ENCODE measurements around the gene ST8SIA2. TPM values are rescaled to one million over a fixed set of nuclear protein-coding genes. Genes with fewer than 3 reads are reported as not detected.

The ST8SIA2 gene
- total and polyA plus RNA-seq, 2 donors = 0.06 to 2.2 TPM

DNA sequence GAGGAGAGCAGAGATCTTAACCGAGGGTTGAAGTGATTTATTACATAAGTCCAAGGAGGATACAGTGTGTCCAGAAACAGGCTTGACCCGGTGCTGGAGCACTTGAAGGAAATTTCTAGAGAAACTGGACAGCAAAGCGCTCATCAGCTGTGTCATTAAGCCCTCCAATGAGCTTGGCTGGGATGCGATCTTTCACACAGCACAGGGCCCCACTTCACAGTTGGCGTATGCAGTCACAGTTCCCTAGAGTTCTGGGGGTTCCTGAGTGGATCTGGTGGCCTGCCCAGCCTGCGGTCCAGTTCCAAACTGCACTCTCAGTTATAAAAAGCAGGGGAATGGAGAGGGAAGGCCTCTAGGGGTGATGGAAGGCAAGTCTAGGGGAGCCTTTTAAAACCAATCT lies 13.6 kb downstream of the ST8SIA2 start:
- WGBS = 75% methylated on average over 6 of the region's 6 CpGs
- no peak overlapping the region for H3K4me3 ChIP-seq (ENCODE audit: low read depth, low read length)
- no peaks in the 10 kb centered on the region for H3K36me3 ChIP-seq (ENCODE audit: insufficient read depth)
- no peak for DNase-seq (ENCODE audit: extremely low spot score)
- no peaks in the 10 kb centered on the region for H3K4me1 ChIP-seq (ENCODE audit: insufficient read depth)
- no peak overlapping the region for H3K27ac ChIP-seq (ENCODE audit: low read depth)

GRCh38 chr15:92407916-92408315 lies 14.2 kb downstream of the ST8SIA2 start:
- no peaks in the 10 kb centered on the region for H3K4me1 ChIP-seq (ENCODE audit: insufficient read depth)
- no peak overlapping the region for H3K4me3 ChIP-seq (ENCODE audit: low read depth, low read length)
- no peaks in the 10 kb centered on the region for H3K36me3 ChIP-seq (ENCODE audit: insufficient read depth)
- DNase-seq (ENCODE audit: extremely low spot score) = no peak
- no peak overlapping the region for H3K27ac ChIP-seq (ENCODE audit: low read depth)
- WGBS = 54% methylated on average over 5 of the region's 5 CpGs

DNA sequence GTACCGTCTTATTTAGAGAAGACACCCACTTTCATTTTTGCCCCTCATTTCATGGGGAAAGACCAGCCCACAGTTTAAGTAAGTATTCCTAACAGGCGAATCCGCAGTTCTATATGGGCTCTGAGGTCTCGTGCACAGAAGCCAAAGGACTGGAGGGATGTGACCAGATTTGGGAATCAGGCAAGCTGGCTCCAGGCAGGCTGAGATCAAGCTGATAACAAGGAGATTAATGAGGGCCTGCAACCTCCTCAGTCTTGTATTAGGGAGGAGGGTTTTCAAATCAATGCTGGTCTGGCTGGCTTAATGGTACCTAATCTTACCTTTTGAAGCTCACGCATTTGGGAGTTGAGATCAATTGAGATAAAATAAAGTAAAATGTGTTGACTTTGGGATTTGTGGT lies 15.3 kb downstream of the ST8SIA2 start:
- no peak for DNase-seq (ENCODE audit: extremely low spot score)
- H3K36me3 ChIP-seq (ENCODE audit: insufficient read depth) = no peaks in the 10 kb centered on the region
- WGBS = 75% methylated on average over 5 of the region's 5 CpGs
- H3K4me3 ChIP-seq (ENCODE audit: low read depth, low read length) = no peak overlapping the region
- H3K4me1 ChIP-seq (ENCODE audit: insufficient read depth) = no peaks in the 10 kb centered on the region
- no peak overlapping the region for H3K27ac ChIP-seq (ENCODE audit: low read depth)

GRCh38 chr15:92409521-92409920 lies 15.8 kb downstream of the ST8SIA2 start:
- Histone ChIP-seq H3K27ac (ENCODE audit: low read depth) (no peak overlapping the region), H3K4me3 (ENCODE audit: low read depth, low read length) (no peak overlapping the region), H3K36me3 (ENCODE audit: insufficient read depth) (no peaks in the 10 kb centered on the region), H3K4me1 (ENCODE audit: insufficient read depth) (no peaks in the 10 kb centered on the region)
- WGBS = 75% methylated on average over 8 of the region's 8 CpGs
- DNase-seq (ENCODE audit: extremely low spot score) = no peak

GRCh38 chr15:92410537-92410936 lies 16.9 kb downstream of the ST8SIA2 start:
- Histone ChIP-seq H3K4me1 (ENCODE audit: insufficient read depth) (no peaks in the 10 kb centered on the region), H3K4me3 (ENCODE audit: low read depth, low read length) (no peak overlapping the region), H3K27ac (ENCODE audit: low read depth) (no peak overlapping the region), H3K36me3 (ENCODE audit: insufficient read depth) (no peaks in the 10 kb centered on the region)
- WGBS = 85% methylated on average over 6 of the region's 6 CpGs
- no peak for DNase-seq (ENCODE audit: extremely low spot score)

GRCh38 chr15:92411256-92411655 lies 17.6 kb downstream of the ST8SIA2 start:
- 88% methylated on average over 5 of the region's 5 CpGs for WGBS
- Histone ChIP-seq H3K27ac (ENCODE audit: low read depth) (no peak overlapping the region), H3K4me1 (ENCODE audit: insufficient read depth) (no peaks in the 10 kb centered on the region), H3K4me3 (ENCODE audit: low read depth, low read length) (no peak overlapping the region), H3K36me3 (ENCODE audit: insufficient read depth) (no peaks in the 10 kb centered on the region)
- DNase-seq (ENCODE audit: extremely low spot score) = no peak

DNA sequence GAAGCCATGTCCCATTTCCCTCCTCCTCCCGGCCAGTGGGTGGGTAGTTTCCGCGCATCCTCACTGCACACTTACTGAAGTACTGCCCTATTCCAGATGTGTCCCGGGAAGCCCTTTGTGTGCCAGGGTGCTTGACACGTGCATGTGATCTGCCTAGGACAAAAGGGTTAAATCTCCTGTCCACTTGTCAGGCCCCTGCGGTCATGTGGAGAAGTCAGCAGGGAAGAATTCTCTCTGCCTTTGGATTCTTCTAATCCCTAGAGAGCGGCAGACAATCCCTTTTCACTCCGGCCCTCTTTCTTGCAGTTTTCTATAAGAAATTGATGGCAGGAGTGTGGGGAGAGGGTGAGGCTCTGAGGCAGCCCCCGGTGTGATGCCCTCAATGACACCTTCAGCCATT lies 19.8 kb downstream of the ST8SIA2 start:
- Histone ChIP-seq H3K4me3 (ENCODE audit: low read depth, low read length) (no peak overlapping the region), H3K27ac (ENCODE audit: low read depth) (no peak overlapping the region), H3K4me1 (ENCODE audit: insufficient read depth) (no peaks in the 10 kb centered on the region), H3K36me3 (ENCODE audit: insufficient read depth) (no peaks in the 10 kb centered on the region)
- DNase-seq (ENCODE audit: extremely low spot score) = no peak
- WGBS = 49% methylated on average over 9 of the region's 9 CpGs

- Histone ChIP-seq H3K4me3 (ENCODE audit: low read depth, low read length) (no peak overlapping the region), H3K4me1 (ENCODE audit: insufficient read depth) (no peaks in the 10 kb centered on the region), H3K36me3 (ENCODE audit: insufficient read depth) (no peaks in the 10 kb centered on the region), H3K27ac (ENCODE audit: low read depth) (no peak overlapping the region)
- WGBS = 57% methylated on average over 9 of the region's 9 CpGs
- DNase-seq (ENCODE audit: extremely low spot score) = no peak
These were observed 22.1 kb downstream of the ST8SIA2 start for GRCh38 chr15:92415639-92416297.

GRCh38 chr15:92416557-92416956 lies 22.9 kb downstream of the ST8SIA2 start:
- Histone ChIP-seq H3K4me3 (ENCODE audit: low read depth, low read length) (no peak overlapping the region), H3K36me3 (ENCODE audit: insufficient read depth) (no peaks in the 10 kb centered on the region), H3K27ac (ENCODE audit: low read depth) (no peak overlapping the region), H3K4me1 (ENCODE audit: insufficient read depth) (no peaks in the 10 kb centered on the region)
- DNase-seq (ENCODE audit: extremely low spot score) = no peak
- WGBS = 83% methylated on average over 12 of the region's 12 CpGs

DNA sequence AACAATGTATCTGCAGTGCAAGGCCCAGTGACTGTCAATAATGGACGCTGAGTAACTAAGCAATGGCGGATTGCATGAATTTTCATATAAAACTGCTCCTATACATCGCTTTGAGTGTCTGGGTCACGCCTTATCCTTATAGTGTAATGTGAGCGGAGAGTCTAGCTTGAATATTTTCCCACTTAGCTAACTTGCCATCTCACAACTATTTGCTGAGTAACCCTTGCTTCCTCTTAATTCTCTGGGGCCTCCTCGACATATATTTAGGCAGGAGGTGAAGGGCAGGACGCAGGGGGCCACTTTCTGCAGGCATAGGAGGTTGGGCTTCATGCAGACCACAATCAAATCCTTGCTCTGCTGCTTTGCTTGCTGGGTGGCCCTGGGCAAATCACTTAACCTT lies 24.0 kb downstream of the ST8SIA2 start:
- Histone ChIP-seq H3K36me3 (ENCODE audit: insufficient read depth) (no peaks in the 10 kb centered on the region), H3K4me3 (ENCODE audit: low read depth, low read length) (no peak overlapping the region), H3K4me1 (ENCODE audit: insufficient read depth) (no peaks in the 10 kb centered on the region), H3K27ac (ENCODE audit: low read depth) (no peak overlapping the region)
- WGBS = 87% methylated on average over 7 of the region's 7 CpGs
- no peak for DNase-seq (ENCODE audit: extremely low spot score)

GRCh38 chr15:92418864-92419263 lies 25.2 kb downstream of the ST8SIA2 start:
- WGBS = 75% methylated on average over 7 of the region's 7 CpGs
- no peak overlapping the region for H3K27ac ChIP-seq (ENCODE audit: low read depth)
- H3K4me1 ChIP-seq (ENCODE audit: insufficient read depth) = no peaks in the 10 kb centered on the region
- no peaks in the 10 kb centered on the region for H3K36me3 ChIP-seq (ENCODE audit: insufficient read depth)
- H3K4me3 ChIP-seq (ENCODE audit: low read depth, low read length) = no peak overlapping the region
- no peak for DNase-seq (ENCODE audit: extremely low spot score)

GRCh38 chr15:92421976-92422375 lies 28.3 kb downstream of the ST8SIA2 start:
- no peak for DNase-seq (ENCODE audit: extremely low spot score)
- Histone ChIP-seq H3K36me3 (ENCODE audit: insufficient read depth) (no peaks in the 10 kb centered on the region), H3K27ac (ENCODE audit: low read depth) (no peak overlapping the region), H3K4me3 (ENCODE audit: low read depth, low read length) (no peak overlapping the region), H3K4me1 (ENCODE audit: insufficient read depth) (no peaks in the 10 kb centered on the region)
- WGBS = 92% methylated on average over 1 of the region's 1 CpG

DNA sequence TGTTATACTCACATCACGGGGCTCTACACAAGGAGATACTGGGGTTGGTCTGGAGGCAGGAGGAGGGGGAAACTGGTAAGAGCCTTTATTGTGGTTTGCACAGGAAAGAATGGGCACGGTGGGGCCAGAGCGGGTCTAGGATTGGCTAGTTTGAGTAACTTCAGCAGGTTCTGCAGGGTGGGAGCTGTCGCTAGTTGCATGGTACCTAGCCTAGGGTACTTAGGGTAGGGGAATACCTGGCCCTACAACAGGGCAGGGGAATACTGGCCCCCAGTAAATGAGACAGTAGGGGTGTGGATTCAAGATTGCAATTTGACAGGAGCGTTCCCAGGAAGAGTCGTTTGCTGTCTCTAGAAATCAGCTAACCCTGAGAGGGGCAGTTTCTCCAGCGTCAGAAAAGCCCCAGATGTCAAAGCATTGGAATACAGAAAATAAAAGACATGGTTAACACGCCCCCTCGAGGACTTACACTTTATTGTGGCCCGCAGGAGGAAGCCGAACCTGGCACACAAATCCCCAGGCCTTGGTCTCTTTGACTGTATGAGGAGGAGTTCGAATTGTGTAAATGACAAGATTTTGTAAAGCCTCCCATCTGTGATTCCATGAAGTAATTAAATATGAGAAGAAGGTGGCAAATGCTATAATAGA lies 32.0 kb downstream of the ST8SIA2 start:
- no peaks in the 10 kb centered on the region for H3K36me3 ChIP-seq (ENCODE audit: insufficient read depth)
- WGBS = 63% methylated on average over 12 of the region's 12 CpGs
- H3K4me1 ChIP-seq (ENCODE audit: insufficient read depth) = no peaks in the 10 kb centered on the region
- no peak for DNase-seq (ENCODE audit: extremely low spot score)
- no peak overlapping the region for H3K4me3 ChIP-seq (ENCODE audit: low read depth, low read length)
- no peak overlapping the region for H3K27ac ChIP-seq (ENCODE audit: low read depth)

GRCh38 chr15:92429378-92430068 lies 35.8 kb downstream of the ST8SIA2 start:
- 43% methylated on average over 2 of the region's 2 CpGs for WGBS
- no peaks in the 10 kb centered on the region for H3K36me3 ChIP-seq (ENCODE audit: insufficient read depth)
- no peak for DNase-seq (ENCODE audit: extremely low spot score)
- H3K4me3 ChIP-seq (ENCODE audit: low read depth, low read length) = no peak overlapping the region
- H3K27ac ChIP-seq (ENCODE audit: low read depth) = no peak overlapping the region
- no peaks in the 10 kb centered on the region for H3K4me1 ChIP-seq (ENCODE audit: insufficient read depth)
